ENCODE results near the gene PRKX.
"Not testable (repeated sequence)": the region's sequence is repeated elsewhere in the genome, so short reads cannot be mapped to it uniquely, and the experiment has no call there.

PRKX gene

DNA sequence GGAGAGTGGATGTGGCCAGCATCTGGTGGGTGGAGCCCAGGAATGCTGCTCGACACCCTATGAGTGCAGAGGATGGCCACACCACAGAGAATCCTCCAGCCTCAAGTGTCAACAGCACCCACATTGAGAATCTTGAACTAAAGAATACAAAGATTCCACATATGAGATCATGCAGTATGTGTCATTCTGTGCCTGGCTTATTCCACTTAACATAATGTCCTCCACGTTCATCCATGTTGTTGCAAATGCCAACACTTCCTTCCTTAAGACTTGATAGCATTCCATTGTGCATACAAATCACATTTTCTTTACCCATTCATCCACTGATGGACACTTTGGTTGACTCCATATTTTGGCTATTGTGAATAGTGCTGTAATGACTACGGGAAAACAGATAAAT, 145.8 kb downstream of the PRKX start:
- no peak overlapping the region for H3K4me3 ChIP-seq (replicated peaks; ENCODE audit: low read depth, low read length)
- DNase-seq (ENCODE audit: extremely low read depth, low read depth) = no peak
- TF ChIP-seq CTCF (IDR thresholded peaks at IDR 0.05; ENCODE audit: low read depth, low read length, missing control alignments) = no peak

DNA sequence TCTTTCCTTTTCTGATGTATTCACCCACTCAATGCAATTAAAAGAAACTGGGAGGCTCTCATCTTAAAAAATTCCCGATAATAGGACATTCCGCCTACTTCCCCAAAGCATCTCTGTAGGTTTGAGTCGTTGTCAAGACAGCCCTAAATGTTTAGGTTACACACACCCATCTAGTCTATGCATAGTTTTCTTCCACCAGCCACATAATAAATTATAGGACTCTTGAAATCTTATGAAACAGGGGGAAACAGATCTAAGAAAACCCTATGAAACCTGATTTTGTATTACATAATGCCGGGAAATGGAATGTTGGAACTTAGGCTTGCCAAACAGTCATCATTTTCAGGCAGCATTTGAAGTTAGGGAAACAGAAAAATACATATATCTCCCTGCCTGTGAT, 150.0 kb downstream of the PRKX start:
- no peak for TF ChIP-seq CTCF (IDR thresholded peaks at IDR 0.05; ENCODE audit: low read depth, low read length, missing control alignments)
- H3K4me3 ChIP-seq (replicated peaks; ENCODE audit: low read depth, low read length) = no peak overlapping the region
- no peak for DNase-seq (ENCODE audit: extremely low read depth, low read depth)

GRCh38 chrX:3560010-3560409, 153.4 kb downstream of the PRKX start:
- H3K4me3 ChIP-seq (replicated peaks; ENCODE audit: low read depth, low read length); DNase-seq (ENCODE audit: extremely low read depth, low read depth): not testable (repeated sequence)

Data from HFF-Myc (cell line).